ENCODE data around the gene FAM131A. TPM values are rescaled to one million over a fixed set of nuclear protein-coding genes. Genes with fewer than 3 reads are reported as not detected.

FAM131A gene
- total RNA-seq, 1 experiment from 2014 or later = 14.4 TPM

GRCh38 chr3:184332370-184333090 is 4.9 kb upstream of the FAM131A start:
- H3K14ac ChIP-seq (ENCODE audit: insufficient read depth, low read length) = no peak overlapping the region
- no peak overlapping the region for H3K4ac ChIP-seq (ENCODE audit: low read depth, low read length)
- H3K23me2 ChIP-seq (ENCODE audit: insufficient read length, low read depth, low read length, poor library complexity, severe bottlenecking) = peaks cover 7% of the 10 kb centered on the region
- WGBS (ENCODE audit: extremely low coverage, insufficient read length, low lambda C conversion rate) = no CpG with 5 or more reads among the region's 10 CpGs
- H3K79me1 ChIP-seq (ENCODE audit: insufficient read depth, low read depth, low read length, poor library complexity, severe bottlenecking) = no peaks in the 10 kb centered on the region
- H3K27ac ChIP-seq (ENCODE audit: insufficient read length, low read depth, low read length) = no peak overlapping the region
- no peaks in the 10 kb centered on the region for H3K27me3 ChIP-seq (ENCODE audit: insufficient read depth, low read length)
- H3T11ph ChIP-seq (ENCODE audit: low read length) = no peak overlapping the region
- no peak overlapping the region for H3K18ac ChIP-seq (ENCODE audit: insufficient read length, low read depth, low read length)
- H2BK12ac ChIP-seq (ENCODE audit: insufficient read length, low read depth, low read length) = no peak overlapping the region
- no peak for TF ChIP-seq CTCF (conservative IDR thresholded peaks at IDR 0.05)
- H3K4me1 ChIP-seq (ENCODE audit: insufficient read depth, low read length) = no peaks in the 10 kb centered on the region
- H3K4me1 Mint-ChIP-seq = peaks cover 18 to 24% of the 10 kb centered on the region in 2 experiments
- peak overlapping the region in 1 of 2 experiments; percentile 12; a peak in 2 of 5 replicates for H3K4me3 Mint-ChIP-seq
- no peak overlapping the region for H3K4me2 ChIP-seq (ENCODE audit: insufficient read depth, insufficient read length, low read length)
- no peak overlapping the region for H4K8ac ChIP-seq (replicated peaks; ENCODE audit: insufficient read length, low read depth, low read length)
- H3K9me3 Mint-ChIP-seq = no peaks in the 10 kb centered on the region
- H4K20me1 ChIP-seq (ENCODE audit: control insufficient read depth, insufficient read depth, insufficient read length) = no peaks in the 10 kb centered on the region
- H3K9ac ChIP-seq (ENCODE audit: extremely low read depth, insufficient read length, low read length) = no peak overlapping the region
- H3K56ac ChIP-seq (ENCODE audit: insufficient read length, low read depth, low read length) = no peak overlapping the region
- H3K9me3 ChIP-seq (ENCODE audit: control insufficient read depth, low read depth, low read length) = no peaks in the 10 kb centered on the region
- H3K36me3 Mint-ChIP-seq (ENCODE audit: insufficient read depth in 1 of 3, low read depth in 3 of 3) = peaks cover 58 to 76% (median 67%) of the 10 kb centered on the region in 3 experiments; a peak in 6 of 7 replicates
- H3K27me3 Mint-ChIP-seq (ENCODE audit: low read depth) = no peaks in the 10 kb centered on the region; the same call in none of the 2 replicates
- H4K5ac ChIP-seq (ENCODE audit: insufficient read length, low read depth, low read length) = no peak overlapping the region
- no peak overlapping the region for H4K91ac ChIP-seq (ENCODE audit: insufficient read length, low read depth, low read length)
- no peak overlapping the region for H2BK5ac ChIP-seq (ENCODE audit: insufficient read length, low read length)
- DNase-seq = no peak
- H3K23ac ChIP-seq (ENCODE audit: insufficient read length, low read depth, low read length) = no peak overlapping the region
- no peaks in the 10 kb centered on the region for H3K79me2 ChIP-seq (ENCODE audit: insufficient read depth, low read length)
- peak overlapping the region in 2 of 3 experiments; percentile 45 to 73; a peak in 5 of 7 replicates for H3K27ac Mint-ChIP-seq
- H2BK15ac ChIP-seq (ENCODE audit: low read depth, low read length) = no peak overlapping the region
- H2AK5ac ChIP-seq (ENCODE audit: insufficient read length, low read length) = no peak overlapping the region
- no peak overlapping the region for H2BK120ac ChIP-seq (ENCODE audit: low read depth, low read length, poor library complexity, severe bottlenecking)
- no peak overlapping the region for H2AFZ ChIP-seq (ENCODE audit: low read length)
- H2BK20ac ChIP-seq (ENCODE audit: low read depth, low read length, poor library complexity, severe bottlenecking) = no peak overlapping the region

All from H9 (cell line).